Glutamatergic neuron (in vitro differentiated cells): ENCODE results near the gene CTNNBIP1. TPM values are rescaled to one million over a fixed set of nuclear protein-coding genes. Genes with fewer than 3 reads are reported as not detected.

ENCODE experiments used
- DNase-seq: peaks from one replicate; pipeline ENCODE4 v3.0.0; 2022
- H3K27ac Mint-ChIP-seq: one replicate; pipeline ENCODE4 v1.8.0; 2020; ENCODE audit warnings: mild to moderate bottlenecking, mixed read lengths, inconsistent platforms; ENCODE audit not compliant: unreplicated experiment
- H3K27me3 Mint-ChIP-seq: one replicate; pipeline ENCODE4 v1.8.0; 2020; ENCODE audit warnings: mild to moderate bottlenecking, moderate library complexity, mixed read lengths, inconsistent platforms; ENCODE audit not compliant: unreplicated experiment
- H3K36me3 Mint-ChIP-seq: one replicate; pipeline ENCODE4 v1.8.0; 2020; ENCODE audit warnings: mild to moderate bottlenecking, mixed read lengths, inconsistent platforms; ENCODE audit not compliant: unreplicated experiment
- H3K4me1 Mint-ChIP-seq: one replicate; pipeline ENCODE4 v1.8.0; 2020; ENCODE audit warnings: mild to moderate bottlenecking, low read depth, mixed read lengths, inconsistent platforms; ENCODE audit not compliant: unreplicated experiment
- H3K4me3 Mint-ChIP-seq: one replicate; pipeline ENCODE4 v1.8.0; 2020; ENCODE audit warnings: mild to moderate bottlenecking, mixed read lengths, inconsistent platforms; ENCODE audit not compliant: unreplicated experiment
- H3K9me3 Mint-ChIP-seq: one replicate; pipeline ENCODE4 v1.8.0; 2020; ENCODE audit warnings: mild to moderate bottlenecking, moderate library complexity, mixed read lengths, inconsistent platforms; ENCODE audit not compliant: unreplicated experiment
- total RNA-seq: library from RNA; stranded (reverse); fragmentation: NEBNext Ultra II Directional; extraction: Animal tissue kit (Norgen Biotek cat#: 25700); gene quantifications from one replicate; pipeline ENCODE4 v1.2.1, GENCODE V29; 2021; ENCODE audit not compliant: unreplicated experiment
- TF ChIP-seq, protein P1 (sequence below): fragments of 200-600 bp; sonication (generic); IDR thresholded peaks from one replicate; pipeline ENCODE4 v1.5.0; 2021; ENCODE audit not compliant: partially characterized antibody, unreplicated experiment

Gene CTNNBIP1
- total RNA-seq, 1 donor from 2014 or later, result 50.7 TPM

- no peak overlapping the region for H3K27ac Mint-ChIP-seq
- TF ChIP-seq, protein P1, sequence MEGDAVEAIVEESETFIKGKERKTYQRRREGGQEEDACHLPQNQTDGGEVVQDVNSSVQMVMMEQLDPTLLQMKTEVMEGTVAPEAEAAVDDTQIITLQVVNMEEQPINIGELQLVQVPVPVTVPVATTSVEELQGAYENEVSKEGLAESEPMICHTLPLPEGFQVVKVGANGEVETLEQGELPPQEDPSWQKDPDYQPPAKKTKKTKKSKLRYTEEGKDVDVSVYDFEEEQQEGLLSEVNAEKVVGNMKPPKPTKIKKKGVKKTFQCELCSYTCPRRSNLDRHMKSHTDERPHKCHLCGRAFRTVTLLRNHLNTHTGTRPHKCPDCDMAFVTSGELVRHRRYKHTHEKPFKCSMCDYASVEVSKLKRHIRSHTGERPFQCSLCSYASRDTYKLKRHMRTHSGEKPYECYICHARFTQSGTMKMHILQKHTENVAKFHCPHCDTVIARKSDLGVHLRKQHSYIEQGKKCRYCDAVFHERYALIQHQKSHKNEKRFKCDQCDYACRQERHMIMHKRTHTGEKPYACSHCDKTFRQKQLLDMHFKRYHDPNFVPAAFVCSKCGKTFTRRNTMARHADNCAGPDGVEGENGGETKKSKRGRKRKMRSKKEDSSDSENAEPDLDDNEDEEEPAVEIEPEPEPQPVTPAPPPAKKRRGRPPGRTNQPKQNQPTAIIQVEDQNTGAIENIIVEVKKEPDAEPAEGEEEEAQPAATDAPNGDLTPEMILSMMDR, result no peak
- no peak overlapping the region for H3K4me3 Mint-ChIP-seq
- H3K9me3 Mint-ChIP-seq, result peaks cover 2% of the 10 kb centered on the region
- H3K27me3 Mint-ChIP-seq, result peaks cover 7% of the 10 kb centered on the region
- peaks cover 15% of the 10 kb centered on the region for H3K4me1 Mint-ChIP-seq
- DNase-seq, result no peak
- no peaks in the 10 kb centered on the region for H3K36me3 Mint-ChIP-seq
Measured at GRCh38 chr1:9848022-9848421, 62.0 kb downstream of the CTNNBIP1 start.

DNA sequence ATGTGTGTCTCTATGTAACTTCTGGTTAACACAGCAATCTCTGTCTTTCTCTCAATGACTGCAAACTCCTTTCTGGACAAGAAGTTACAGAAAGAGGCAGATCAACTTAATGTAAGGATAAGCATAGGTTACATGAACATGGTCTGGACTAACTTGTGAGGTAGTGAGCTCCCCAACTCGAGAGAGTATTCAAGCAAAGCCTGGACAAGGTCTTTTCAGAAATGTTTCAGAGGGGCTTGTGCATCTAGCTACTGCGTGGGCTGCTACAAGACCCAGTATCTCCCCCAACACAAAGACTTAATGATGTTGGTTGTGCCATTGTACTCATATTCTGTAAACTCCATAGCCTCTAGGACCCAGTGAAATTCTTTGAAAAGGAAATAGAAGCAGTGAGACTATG is 62.8 kb downstream of the CTNNBIP1 start:
- no peak for DNase-seq
- H3K4me1 Mint-ChIP-seq, result peaks cover 11% of the 10 kb centered on the region
- H3K36me3 Mint-ChIP-seq, result no peaks in the 10 kb centered on the region
- peaks cover 4% of the 10 kb centered on the region for H3K9me3 Mint-ChIP-seq
- no peak overlapping the region for H3K4me3 Mint-ChIP-seq
- H3K27ac Mint-ChIP-seq, result no peak overlapping the region
- peaks cover 7% of the 10 kb centered on the region for H3K27me3 Mint-ChIP-seq
- TF ChIP-seq, protein P1, result no peak

DNA sequence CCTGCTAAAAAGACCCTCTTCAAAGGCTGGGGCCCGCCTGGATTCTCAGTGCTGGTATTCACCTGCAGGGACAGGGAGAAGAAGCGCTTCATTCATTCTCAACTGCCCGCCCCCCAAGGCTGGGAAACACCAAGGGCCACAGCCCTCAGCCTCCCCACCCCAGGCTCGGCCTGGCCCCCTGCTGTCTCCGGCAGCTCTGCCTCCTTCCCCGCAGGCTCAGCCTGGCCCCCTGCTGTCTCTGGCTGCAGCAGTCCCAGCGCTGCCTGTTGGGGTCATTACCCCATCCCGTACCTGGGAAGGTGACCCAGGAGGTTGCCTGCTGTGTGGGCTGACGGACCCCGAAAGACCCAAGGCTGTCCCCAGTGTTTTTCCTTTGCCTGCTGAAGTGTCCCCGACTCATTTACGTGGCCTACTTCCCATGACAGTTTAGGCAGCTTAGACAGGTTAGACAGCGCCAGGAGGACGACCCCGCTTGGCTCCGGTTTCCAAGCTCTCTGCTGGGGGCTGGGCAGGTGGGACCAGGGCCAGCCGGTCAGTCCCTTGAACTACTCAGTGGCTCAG is 63.4 kb downstream of the CTNNBIP1 start:
- DNase-seq, result no peak
- TF ChIP-seq, protein P1, result no peak
- Mint-ChIP-seq H3K36me3 (no peaks in the 10 kb centered on the region), H3K4me1 (peaks cover 10% of the 10 kb centered on the region), H3K4me3 (no peak overlapping the region), H3K27me3 (peaks cover 7% of the 10 kb centered on the region), H3K9me3 (peaks cover 4% of the 10 kb centered on the region), H3K27ac (no peak overlapping the region)

- H3K4me3 Mint-ChIP-seq, result no peak overlapping the region
- H3K27ac Mint-ChIP-seq, result no peak overlapping the region
- H3K9me3 Mint-ChIP-seq, result peaks cover 4% of the 10 kb centered on the region
- peaks cover 10% of the 10 kb centered on the region for H3K4me1 Mint-ChIP-seq
- TF ChIP-seq, protein P1, result no peak
- no peak for DNase-seq
- H3K36me3 Mint-ChIP-seq, result no peaks in the 10 kb centered on the region
- H3K27me3 Mint-ChIP-seq, result peaks cover 4% of the 10 kb centered on the region
Measured at GRCh38 chr1:9845914-9846313, 64.2 kb downstream of the CTNNBIP1 start.

- peaks cover 2% of the 10 kb centered on the region for H3K27me3 Mint-ChIP-seq
- peaks cover 6% of the 10 kb centered on the region for H3K9me3 Mint-ChIP-seq
- no peak for DNase-seq
- no peak overlapping the region for H3K27ac Mint-ChIP-seq
- H3K4me3 Mint-ChIP-seq, result no peak overlapping the region
- TF ChIP-seq, protein P1, result no peak
- peaks cover 8% of the 10 kb centered on the region for H3K4me1 Mint-ChIP-seq
- no peaks in the 10 kb centered on the region for H3K36me3 Mint-ChIP-seq
Measured at GRCh38 chr1:9844756-9845155, 65.3 kb downstream of the CTNNBIP1 start.
